ENCODE data around the gene HRH4. TPM values are rescaled to one million over a fixed set of nuclear protein-coding genes. Genes with fewer than 3 reads are reported as not detected.

The HRH4 gene
- total and polyA plus RNA-seq, 10 of the 15 experiments (the other 5 are each of a cell fraction or from before 2014, with no cell fraction given), result not detected

Small RNA genes within 50 kb of the gene (small RNA-seq; reads per million reads assigned to genes)
- not detected for gene RF00019

Other genes with a start within 250 kb of the HRH4 start
- not detected in 2 replicates for gene OSBPL1A, start 62.8 kb upstream of the HRH4 start, total RNA-seq (2014; rRNA removed)
- not detected in 2 replicates for gene OSBPL1A, start 62.8 kb upstream of the HRH4 start, total RNA-seq (2014; rRNA removed; fragmentation: Illumina TruSeq; extraction: Trizol)
- 0.18 and 0.27 TPM in 2 replicates for gene OSBPL1A, start 62.8 kb upstream of the HRH4 start, total RNA-seq (2021)
- not detected in 2 replicates for gene OSBPL1A, start 62.8 kb upstream of the HRH4 start, polyA plus RNA-seq (2011; rRNA removed)
- not detected in 2 replicates for gene OSBPL1A, start 62.8 kb upstream of the HRH4 start, polyA plus RNA-seq (2014; fragmentation: Illumina TruSeq; extraction: Trizol)
- gene OSBPL1A, start 62.8 kb upstream of the HRH4 start, polyA plus RNA-seq (2014; fragmentation: Nextera tagmentation; extraction: Ambion mirVana), result under 1 TPM; 0.02 to 0.05 TPM
- not detected in 2 replicates for gene OSBPL1A, start 62.8 kb upstream of the HRH4 start, polyA plus RNA-seq (2014; rRNA removed)
- gene OSBPL1A, start 62.8 kb upstream of the HRH4 start, polyA plus RNA-seq (2016; fragmentation: Nextera tagmentation; extraction: Ambion mirVana), result under 1 TPM in 1 of 2 experiments, not detected in 1; 0.83 TPM
- 0.54 and 0.68 TPM in 2 replicates for gene IMPACT, start 34.0 kb upstream of the HRH4 start, total RNA-seq (2014; rRNA removed)
- gene IMPACT, start 34.0 kb upstream of the HRH4 start, total RNA-seq (2014; rRNA removed; fragmentation: Illumina TruSeq; extraction: Trizol), result 0.37 and 0.67 TPM in 2 replicates
- 0.72 and 1.1 TPM in 2 replicates for gene IMPACT, start 34.0 kb upstream of the HRH4 start, total RNA-seq (2021)
- gene IMPACT, start 34.0 kb upstream of the HRH4 start, polyA plus RNA-seq (2011; rRNA removed), result 0.10 and 0.17 TPM in 2 replicates
- gene IMPACT, start 34.0 kb upstream of the HRH4 start, polyA plus RNA-seq (2014; fragmentation: Illumina TruSeq; extraction: Trizol), result 0.21 and 0.50 TPM in 2 replicates
- gene IMPACT, start 34.0 kb upstream of the HRH4 start, polyA plus RNA-seq (2014; fragmentation: Nextera tagmentation; extraction: Ambion mirVana), result under 1 TPM; 0.27 to 0.84 TPM
- gene IMPACT, start 34.0 kb upstream of the HRH4 start, polyA plus RNA-seq (2014; rRNA removed), result 0.34 and 0.36 TPM in 2 replicates
- under 1 TPM; 0.52 to 0.53 TPM for gene IMPACT, start 34.0 kb upstream of the HRH4 start, polyA plus RNA-seq (2016; fragmentation: Nextera tagmentation; extraction: Ambion mirVana)

Measured in GM12878 (cell line).